Ovary (tissue), 10 donors: ENCODE data around the gene FAM135A. TPM values are rescaled to one million over a fixed set of nuclear protein-coding genes. Genes with fewer than 3 reads are reported as not detected.

Experiments
- DNase-seq, 5 donors: peaks; one replicate each; pipeline ENCODE4 v3.0.0-alpha.2; 2019 to 2020
- H3K27ac ChIP-seq, 2 donors: fragments of 200-600 bp; one replicate each; pipeline versions ENCODE4 v1.5.1 to v1.8.0; 2019 to 2022
- H3K27me3 ChIP-seq: fragments of 200-600 bp; one replicate; pipeline ENCODE4 v1.8.0; 2022
- H3K36me3 ChIP-seq: fragments of 200-600 bp; sonication (generic); one replicate; pipeline ENCODE4 v1.5.1; 2019
- H3K4me1 ChIP-seq: one replicate; pipeline ENCODE4 v1.8.1; 2013; ENCODE audit warnings: mild to moderate bottlenecking, moderate library complexity; ENCODE audit not compliant: insufficient read depth
- H3K4me3 ChIP-seq: fragments of 200-600 bp; sonication (generic); one replicate; pipeline ENCODE4 v1.5.1; 2017
- H3K9me3 ChIP-seq, 2 donors: fragments of 200-600 bp in 1 of 2; sonication (generic) in 1 of 2; one replicate each; pipeline versions ENCODE4 v1.5.1 to v1.8.1; 2013 to 2019; ENCODE audit warnings: mild to moderate bottlenecking in 1 of 2, moderate library complexity in 1 of 2
- EP300 ChIP-seq: sonication (generic); formaldehyde crosslinking; IDR thresholded peaks from one replicate; pipeline ENCODE4 v1.6.1; 2017; ENCODE audit warnings: antibody characterized with exemption
- POLR2A ChIP-seq: fragments of 450-650 bp; IDR thresholded peaks from one replicate; pipeline ENCODE4 v1.6.1; 2017; ENCODE audit warnings: antibody characterized with exemption, mild to moderate bottlenecking, moderate library complexity
- WGBS, 3 donors: extraction: QIAGEN DNeasy Blood & Tissue Kit in 1 of 3; methylation state at CpG; one replicate each; pipeline versions ENCODE4 v1.1.5 to v1.1.7; 2013 to 2017; 5-methylcytosine and 5-hydroxymethylcytosine counted together
- intact Hi-C, 4 donors: fragments of 100-400 bp; cut with DNase I; formaldehyde crosslinking; loops; one replicate each; pipeline versions ENCODE4 v1.11.0 to v1.15.1; 2022 to 2023
- long read RNA-seq, 3 donors: library from polyadenylated mRNA in 2 of 3; unstranded in 2 of 3; transcript quantifications; one replicate each; pipeline ENCODE4 v2.0.0 and lab custom pipeline, GENCODE V29; 2021 to 2026
- polyA plus RNA-seq, 2 donors: library from polyadenylated mRNA; stranded (reverse); fragments of 200-250 nt in 1 of 2; fragments of 350-450 nt in 1 of 2; fragmentation: Illumina TruSeq in 1 of 2; extraction: RNeasy Lipid Tissue Mini Kit (QIAGEN cat#74804) in 1 of 2; gene quantifications; one replicate each; pipeline ENCODE4 v1.2.3, GENCODE V29; 2013 to 2014
- total RNA-seq, 7 donors: library from RNA; depleted of rRNA in 2 of 7; stranded (reverse); fragments of >200 nt in 2 of 7; fragmentation: NEBNext Ultra II Directional in 3 of 7; extraction: Animal tissue kit (Norgen Biotek cat#: 25700) in 3 of 7; gene quantifications; one replicate each; pipeline versions ENCODE4 v1.1.0 to v1.2.4, GENCODE V29; 2016 to 2023
- TF ChIP-seq, protein P1 (sequence below), 3 donors: fragments of 450-650 bp in 2 of 3; fragments of 200-600 bp in 1 of 3; IDR thresholded peaks; one replicate each; pipeline versions ENCODE4 v1.5.1 to v1.8.0; 2016 to 2022; ENCODE audit warnings: antibody characterized with exemption in 3 of 3, mild to moderate bottlenecking in 1 of 3
- donor health status: DM: no; HTN: no; CAD: no; lungs with moderate emphysema.
- donor health status: DM: no; HTN: no; CAD: no.
- donor health status: Bipolar disorder and iron deficiency.
- donor health status: DM: yes; HTN: yes; CAD: no.
- donor health status: DM: no; HTN: no; CAD: no.
- donor health status: DM: yes; HTN: yes; CAD: no.

The FAM135A gene
- total RNA-seq (10 to 100 TPM; 19.7 to 34.1 (median 25.7) TPM), polyA plus RNA-seq (10 to 100 TPM in 1 of 2 donors, 1 to 10 TPM in 1; 8.6 to 10.7 TPM)
- long read RNA-seq, donor 1, partial matches to known transcripts: 15 of 27 reads
- long read RNA-seq, donor 1, other reads (novel, unspliced or antisense): 12 of 27 reads
- long read RNA-seq, donor 2: 0 reads
- long read RNA-seq, donor 3, full-length matches to known transcripts: 1 of 21 reads
- long read RNA-seq, donor 3, partial matches to known transcripts: 2 of 21 reads
- long read RNA-seq, donor 3, other reads (novel, unspliced or antisense): 18 of 21 reads

DNA sequence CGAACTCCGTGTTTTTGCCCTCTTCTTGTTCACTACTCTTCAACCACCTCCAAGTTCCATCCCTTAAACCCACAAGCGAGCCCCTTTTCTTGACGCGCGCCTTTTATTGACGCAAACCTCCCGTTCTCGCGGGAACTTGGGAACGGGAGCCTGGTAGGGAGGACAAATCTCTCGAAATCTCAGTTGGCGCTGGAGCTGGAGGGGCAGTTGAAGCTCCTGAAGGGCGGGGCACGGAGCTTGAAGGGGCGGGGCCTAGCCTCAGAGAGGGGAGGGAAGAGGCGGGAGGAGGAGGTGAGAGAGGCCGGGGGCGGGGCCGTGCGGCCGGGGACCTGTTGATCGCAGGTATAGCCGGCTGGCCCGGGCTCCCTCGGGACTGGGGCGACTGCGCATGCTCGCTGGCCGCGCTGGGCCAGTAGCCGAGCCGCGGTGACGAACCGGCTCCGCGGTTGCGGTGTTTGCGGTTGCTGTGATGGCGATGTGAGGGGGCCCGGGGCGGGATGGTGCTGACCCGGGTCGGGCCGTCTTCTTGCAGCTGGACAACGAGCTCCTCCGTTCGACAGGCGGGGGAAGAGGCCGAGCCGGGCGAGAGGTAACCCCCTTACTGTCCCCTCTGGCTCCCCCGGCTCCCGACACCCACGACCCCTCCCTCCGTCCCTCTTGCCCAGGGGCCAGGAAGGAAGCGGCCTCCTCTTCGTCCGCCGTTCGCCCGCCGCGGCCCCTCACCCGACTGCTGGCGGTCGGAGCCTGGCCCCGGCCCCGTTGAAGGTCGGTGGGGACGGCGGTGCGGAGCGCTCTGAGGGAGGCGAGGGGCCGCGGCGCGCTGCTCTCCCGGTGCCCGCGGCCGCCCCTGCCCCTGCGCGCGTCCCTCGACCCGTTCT, at the start of gene FAM135A:
Gene FAM135A, plus strand, starts transcription at position 395 of the 878 bp plus-strand sequence. CDS start 14,835 bp downstream, outside the sequence.
- peak within 1 kb of the TSS; percentile 96 for H3K4me3 ChIP-seq
- no peaks in the 10 kb centered on the region for H3K27me3 ChIP-seq
- WGBS, 3 donors: 0 to 1% (median 0%) methylated on average over 89 of the region's 89 CpGs
- no peaks in the 10 kb centered on the region for H3K36me3 ChIP-seq
- H3K4me1 ChIP-seq: peaks cover 2% of the 10 kb centered on the region
- H3K9me3 ChIP-seq: no peaks in the 10 kb centered on the region
- TF ChIP-seq POLR2A (peak; percentile 52), EP300 (no peak)
- H3K27ac ChIP-seq: peak within 1 kb of the TSS; percentile 78 to 86
- intact Hi-C loops: loop anchor here in 1 of 4 donors (10.0 kb wide), 1 partner anchor 251 kb away; the partner anchor contains the start of gene SMAP1
- peak; percentile 97 to 99 (median 98) for DNase-seq

DNA sequence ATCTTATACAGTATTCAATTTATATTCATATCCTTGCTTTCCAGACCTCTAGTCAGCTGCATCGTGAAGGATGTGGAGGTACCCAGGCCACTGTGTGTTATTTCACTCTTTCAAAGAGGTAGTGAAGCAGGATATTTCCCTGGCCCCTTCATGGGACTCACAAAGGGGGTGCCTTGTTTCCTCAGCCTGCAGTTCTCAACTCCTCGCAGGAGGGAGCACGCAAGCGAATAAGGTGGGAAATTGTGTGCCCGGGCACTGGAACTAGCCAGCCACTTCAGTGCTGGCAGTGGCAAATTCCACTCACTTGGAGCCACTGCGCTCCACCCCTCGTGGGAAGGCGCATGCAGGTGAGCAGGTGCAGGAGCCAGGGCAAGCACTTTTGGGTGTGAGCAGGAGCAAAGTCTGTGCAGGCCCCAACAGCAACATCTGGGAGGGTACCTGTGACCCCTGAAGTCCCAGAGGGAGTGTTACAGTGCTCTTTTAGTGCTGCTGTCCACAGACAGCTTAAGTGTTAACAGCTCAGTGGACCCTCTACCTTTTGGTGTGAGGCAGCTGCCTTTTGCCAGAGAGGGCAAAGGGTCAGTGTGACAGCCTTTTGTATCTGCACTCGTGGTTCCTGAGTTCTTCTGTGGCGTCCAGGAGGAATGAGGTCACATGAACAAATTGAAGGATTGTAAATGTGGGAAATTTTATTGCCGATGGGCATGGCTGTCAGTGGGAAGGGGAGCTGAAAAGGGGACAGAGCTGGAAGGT, 49.4 kb upstream of the FAM135A start:
- 74 to 80% (median 76%) methylated on average over 11 of the region's 11 CpGs for WGBS, 3 donors
- DNase-seq: no peak
- TF ChIP-seq POLR2A (no peak), EP300 (no peak)
- Histone ChIP-seq H3K4me1 (no peaks in the 10 kb centered on the region), H3K9me3 (no peaks in the 10 kb centered on the region), H3K36me3 (no peaks in the 10 kb centered on the region), H3K27me3 (no peaks in the 10 kb centered on the region), H3K27ac (no peak overlapping the region), H3K4me3 (no peak overlapping the region)
- intact Hi-C loops: no loop called here

DNA sequence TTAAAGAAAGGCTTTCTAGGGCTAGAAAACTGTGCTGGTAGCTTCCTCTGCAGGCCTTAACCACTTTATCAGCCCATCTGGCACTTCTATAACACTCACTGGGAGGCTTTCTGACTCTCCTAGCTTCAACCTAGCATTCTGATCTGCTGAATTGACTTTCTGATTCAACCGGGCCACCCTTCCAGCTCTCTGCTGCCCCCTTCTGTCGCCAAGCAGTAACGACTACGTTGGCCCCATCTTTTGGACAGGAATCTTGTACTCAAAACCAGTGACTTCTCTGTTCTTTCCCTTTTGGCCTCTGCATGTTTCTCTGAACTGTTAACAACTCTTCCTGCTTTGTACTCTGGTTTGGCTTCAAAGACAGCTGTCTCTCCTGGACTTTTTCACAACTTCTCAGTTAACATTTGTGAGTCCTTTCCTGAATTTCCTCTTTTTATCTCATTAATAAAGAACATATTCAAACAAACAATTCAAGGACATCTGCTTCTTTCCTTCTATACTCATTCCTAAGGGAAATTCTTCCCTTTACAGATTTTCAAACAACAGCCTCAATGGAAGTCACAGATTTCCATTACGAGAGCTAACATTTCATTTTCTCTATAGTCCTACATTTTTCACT, 43.9 kb upstream of the FAM135A start:
- no peaks in the 10 kb centered on the region for H3K36me3 ChIP-seq
- no peak overlapping the region for H3K4me3 ChIP-seq
- no peak for TF ChIP-seq EP300
- TF ChIP-seq, protein P1, sequence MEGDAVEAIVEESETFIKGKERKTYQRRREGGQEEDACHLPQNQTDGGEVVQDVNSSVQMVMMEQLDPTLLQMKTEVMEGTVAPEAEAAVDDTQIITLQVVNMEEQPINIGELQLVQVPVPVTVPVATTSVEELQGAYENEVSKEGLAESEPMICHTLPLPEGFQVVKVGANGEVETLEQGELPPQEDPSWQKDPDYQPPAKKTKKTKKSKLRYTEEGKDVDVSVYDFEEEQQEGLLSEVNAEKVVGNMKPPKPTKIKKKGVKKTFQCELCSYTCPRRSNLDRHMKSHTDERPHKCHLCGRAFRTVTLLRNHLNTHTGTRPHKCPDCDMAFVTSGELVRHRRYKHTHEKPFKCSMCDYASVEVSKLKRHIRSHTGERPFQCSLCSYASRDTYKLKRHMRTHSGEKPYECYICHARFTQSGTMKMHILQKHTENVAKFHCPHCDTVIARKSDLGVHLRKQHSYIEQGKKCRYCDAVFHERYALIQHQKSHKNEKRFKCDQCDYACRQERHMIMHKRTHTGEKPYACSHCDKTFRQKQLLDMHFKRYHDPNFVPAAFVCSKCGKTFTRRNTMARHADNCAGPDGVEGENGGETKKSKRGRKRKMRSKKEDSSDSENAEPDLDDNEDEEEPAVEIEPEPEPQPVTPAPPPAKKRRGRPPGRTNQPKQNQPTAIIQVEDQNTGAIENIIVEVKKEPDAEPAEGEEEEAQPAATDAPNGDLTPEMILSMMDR (IDR thresholded peaks at IDR 0.05): peak in 2 of 3 donors; percentile 14 to 43
- no peak for TF ChIP-seq POLR2A
- 14 to 17% (median 15%) methylated on average over 5 of the region's 5 CpGs for WGBS, 3 donors
- peak; percentile 24 to 56 (median 48) for DNase-seq
- no peaks in the 10 kb centered on the region for H3K9me3 ChIP-seq
- no peaks in the 10 kb centered on the region for H3K27me3 ChIP-seq
- intact Hi-C loops: no loop called here
- no peak overlapping the region for H3K27ac ChIP-seq
- no peaks in the 10 kb centered on the region for H3K4me1 ChIP-seq

DNA sequence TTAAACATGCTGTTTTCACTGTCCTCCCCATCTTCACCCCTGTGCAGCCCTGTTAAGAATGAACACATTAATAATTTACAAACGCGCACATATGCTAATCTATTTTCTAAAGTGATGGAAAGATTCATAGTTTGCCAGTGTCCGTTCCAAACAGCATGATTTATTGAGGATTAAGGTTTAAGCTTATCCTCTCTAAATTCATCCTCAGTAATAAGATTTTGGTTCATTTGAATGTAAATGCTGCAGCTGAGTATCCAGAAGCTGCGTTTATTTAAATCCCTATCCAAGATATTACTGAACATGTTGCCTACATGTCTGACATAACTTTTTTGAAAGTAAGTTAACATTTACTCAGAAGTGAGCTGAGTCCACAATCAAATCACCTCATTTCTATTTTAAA, 42.8 kb upstream of the FAM135A start:
- Histone ChIP-seq H3K9me3 (no peaks in the 10 kb centered on the region), H3K27me3 (no peaks in the 10 kb centered on the region), H3K4me1 (no peaks in the 10 kb centered on the region), H3K27ac (no peak overlapping the region), H3K4me3 (no peak overlapping the region), H3K36me3 (no peaks in the 10 kb centered on the region)
- 50 to 71% (median 55%) methylated on average over 4 of the region's 4 CpGs for WGBS, 3 donors
- intact Hi-C loops: no loop called here
- DNase-seq: no peak
- no peak for TF ChIP-seq POLR2A
- TF ChIP-seq, protein P1 (IDR thresholded peaks at IDR 0.05): no peak
- TF ChIP-seq EP300: no peak
